Activated CD4-positive, CD25-positive, alpha-beta regulatory T cell (primary cell): ENCODE data around the gene SP5.
"Not testable (repeated sequence)": the region's sequence is repeated elsewhere in the genome, so short reads cannot be mapped to it uniquely, and the experiment has no call there.

Experiments used
- DNase-seq, 4 experiments: peaks; one replicate each; lab custom pipeline; 2025; lab: John Stamatoyannopoulos, UW

SP5 gene

GRCh38 chr2:170711196-170711773 is 3.9 kb upstream of the SP5 start:
- DNase-seq: no peak

GRCh38 chr2:170711774-170712652 is 3.1 kb upstream of the SP5 start:
- no peak for DNase-seq

GRCh38 chr2:170712653-170713542 is 2.2 kb upstream of the SP5 start:
- DNase-seq: no peak

GRCh38 chr2:170713543-170714380 is 1.4 kb upstream of the SP5 start:
- no peak for DNase-seq

- no peak for DNase-seq
These were observed 616 bp upstream of the SP5 start for GRCh38 chr2:170714381-170715061.

GRCh38 chr2:170715932-170716777 is 1.0 kb downstream of the SP5 start:
- no peak for DNase-seq

- no peak for DNase-seq
These were observed 1.9 kb downstream of the SP5 start for GRCh38 chr2:170716851-170717598.

- no peak for DNase-seq
These were observed 2.4 kb downstream of the SP5 start for GRCh38 chr2:170717599-170717963.

- DNase-seq: no peak
These were observed 3.0 kb downstream of the SP5 start for GRCh38 chr2:170717991-170718589.

GRCh38 chr2:170719810-170720209 is 4.7 kb downstream of the SP5 start:
- no peak for DNase-seq

GRCh38 chr2:170721678-170722077 is 6.5 kb downstream of the SP5 start:
- no peak for DNase-seq

GRCh38 chr2:170722301-170722700 is 7.2 kb downstream of the SP5 start:
- DNase-seq: no peak

GRCh38 chr2:170723446-170723958 is 8.4 kb downstream of the SP5 start:
- no peak for DNase-seq

- DNase-seq: no peak
These were observed 18.9 kb downstream of the SP5 start for GRCh38 chr2:170733798-170734600.

GRCh38 chr2:170734601-170735000 is 19.5 kb downstream of the SP5 start:
- DNase-seq: not testable (repeated sequence)

GRCh38 chr2:170736628-170737027 is 21.5 kb downstream of the SP5 start:
- DNase-seq: no peak

GRCh38 chr2:170737406-170737805 is 22.3 kb downstream of the SP5 start:
- DNase-seq: no peak

GRCh38 chr2:170737821-170738220 is 22.7 kb downstream of the SP5 start:
- no peak for DNase-seq
